Measurements from ENCODE around the gene GPR171. TPM values are rescaled to one million over a fixed set of nuclear protein-coding genes. Genes with fewer than 3 reads are reported as not detected.

GPR171 gene
- polyA plus RNA-seq, 3 donors: 0.20 TPM; not detected in 2

GRCh38 chr3:151230646-151231045, 27.6 kb upstream of the GPR171 start:
- Mint-ChIP-seq H3K9me3 (no peaks in the 10 kb centered on the region), H3K27ac (peak overlapping the region; percentile 87 to 95 (median 92)), H3K4me1 (peaks cover 39% of the 10 kb centered on the region), H3K27me3 (ENCODE audit: low read depth in 3 of 3) (no peaks in the 10 kb centered on the region), H3K36me3 (no peaks in the 10 kb centered on the region), H3K4me3 (peak overlapping the region; percentile 65 to 80)
- Histone ChIP-seq H3K4me2 (replicated peaks; ENCODE audit: extremely low read depth, low read length, poor library complexity, severe bottlenecking) (peak overlapping the region; percentile 74), H3K4me3 (replicated peaks in 1 of 3; ENCODE audit: low read depth in 2 of 3, low read length in 3 of 3) (peak overlapping the region; percentile 25 to 67 (median 47)), H3K4me1 (ENCODE audit: control insufficient read depth in 1 of 2, insufficient read depth in 2 of 2, low read length in 2 of 2) (peaks cover 26 to 42% of the 10 kb centered on the region in 2 donors), H3K36me3 (replicated peaks in 1 of 2; ENCODE audit: control insufficient read depth in 1 of 2, insufficient read depth in 2 of 2, low read length in 2 of 2) (no peaks in the 10 kb centered on the region), H2AFZ (ENCODE audit: insufficient read depth, low read depth, low read length, poor library complexity, severe bottlenecking) (peak overlapping the region; percentile 63), H3K27ac (ENCODE audit: low read depth in 1 of 2, low read length in 2 of 2) (peak overlapping the region in 1 of 2 donors; percentile 80), H3K9ac (ENCODE audit: insufficient read depth, low read length, poor library complexity, severe bottlenecking) (peak overlapping the region; percentile 37), H3K27me3 (ENCODE audit: control insufficient read depth in 2 of 2, insufficient read depth in 2 of 2, low read length in 2 of 2) (no peaks in the 10 kb centered on the region), H3K9me3 (replicated peaks in 1 of 2; ENCODE audit: control insufficient read depth in 1 of 2, insufficient read depth in 1 of 2, low read length in 2 of 2) (no peaks in the 10 kb centered on the region), H3K79me2 (ENCODE audit: insufficient read depth, low read length) (no peaks in the 10 kb centered on the region), H4K20me1 (ENCODE audit: insufficient read depth, low read length) (no peaks in the 10 kb centered on the region)
- 0% methylated on average over 2 of the region's 4 CpGs for WGBS (ENCODE audit: insufficient coverage)
- intact Hi-C loops (cut with micrococcal nuclease): no loop called here
- DNase-seq: peak; percentile 58 to 79 (median 69)
- TF ChIP-seq CTCF (IDR thresholded peaks at IDR 0.05): no peak

GRCh38 chr3:151228666-151229040, 25.6 kb upstream of the GPR171 start:
- no peaks in the 10 kb centered on the region for H3K36me3 ChIP-seq (replicated peaks in 1 of 2; ENCODE audit: control insufficient read depth in 1 of 2, insufficient read depth in 2 of 2, low read length in 2 of 2)
- no peaks in the 10 kb centered on the region for H3K27me3 ChIP-seq (ENCODE audit: control insufficient read depth in 2 of 2, insufficient read depth in 2 of 2, low read length in 2 of 2)
- no peaks in the 10 kb centered on the region for H4K20me1 ChIP-seq (ENCODE audit: insufficient read depth, low read length)
- peaks cover 26 to 43% of the 10 kb centered on the region in 2 donors for H3K4me1 ChIP-seq (ENCODE audit: control insufficient read depth in 1 of 2, insufficient read depth in 2 of 2, low read length in 2 of 2)
- intact Hi-C loops (cut with micrococcal nuclease): loop anchor here (2.0 to 5.0 kb wide), 2 partner anchors 54 to 61 kb away; no protein-coding TSS in a partner anchor
- TF ChIP-seq CTCF (IDR thresholded peaks at IDR 0.05): no peak
- DNase-seq: no peak
- no CpG with 5 or more reads among the region's 1 CpG for WGBS (ENCODE audit: insufficient coverage)
- no peaks in the 10 kb centered on the region for H3K79me2 ChIP-seq (ENCODE audit: insufficient read depth, low read length)
- Mint-ChIP-seq H3K27me3 (ENCODE audit: low read depth in 3 of 3) (peaks cover 0 to 2% (median 0%) of the 10 kb centered on the region in 3 donors), H3K4me1 (peaks cover 39% of the 10 kb centered on the region), H3K27ac (no peak overlapping the region), H3K36me3 (no peaks in the 10 kb centered on the region), H3K4me3 (no peak overlapping the region), H3K9me3 (no peaks in the 10 kb centered on the region)
- H3K27ac ChIP-seq (ENCODE audit: low read depth in 1 of 2, low read length in 2 of 2): no peak overlapping the region
- no peak overlapping the region for H3K4me2 ChIP-seq (replicated peaks; ENCODE audit: extremely low read depth, low read length, poor library complexity, severe bottlenecking)
- no peak overlapping the region for H3K4me3 ChIP-seq (replicated peaks in 1 of 3; ENCODE audit: low read depth in 2 of 3, low read length in 3 of 3)
- no peaks in the 10 kb centered on the region for H3K9me3 ChIP-seq (replicated peaks in 1 of 2; ENCODE audit: control insufficient read depth in 1 of 2, insufficient read depth in 1 of 2, low read length in 2 of 2)
- H3K9ac ChIP-seq (ENCODE audit: insufficient read depth, low read length, poor library complexity, severe bottlenecking): no peak overlapping the region
- H2AFZ ChIP-seq (ENCODE audit: insufficient read depth, low read depth, low read length, poor library complexity, severe bottlenecking): peak overlapping the region; percentile 39
